ENCODE measurements around the gene ANKRD36. TPM values are rescaled to one million over a fixed set of nuclear protein-coding genes. Genes with fewer than 3 reads are reported as not detected.
A peak's percentile ranks its signal among the peaks of the same experiment; 100 is the strongest.
"Not testable (repeated sequence)": the region's sequence is repeated elsewhere in the genome, so short reads cannot be mapped to it uniquely, and the experiment has no call there.

Gene ANKRD36
- total and polyA plus RNA-seq, 10 of the 15 experiments (the other 5 are each of a cell fraction or from before 2014, with no cell fraction given), result 8.1 to 19.5 (median 13.0) TPM

- peak; percentile 21 to 60 (median 46); a peak in 5 of 6 replicates for TF ChIP-seq CTCF (IDR thresholded peaks at IDR 0.05 in 2 of 3, conservative IDR thresholded peaks at IDR 0.05 in 1 of 3; ENCODE audit: control insufficient read depth in 2 of 3, extremely low read depth in 1 of 3, insufficient read depth in 1 of 3, low read depth in 3 of 3, low read length in 3 of 3)
- TF ChIP-seq POLR2AphosphoS5 (IDR thresholded peaks at IDR 0.05; ENCODE audit: low read length), result peak; percentile 56; the same call in 1 of the 2 replicates
- TF ChIP-seq EGR1 (IDR thresholded peaks at IDR 0.05; ENCODE audit: borderline replicate concordance in 1 of 2, low read depth in 2 of 2, low read length in 2 of 2), result peak in 1 of 2 experiments; percentile 64; a peak in 1 of 3 replicates
- TF ChIP-seq IKZF1 (conservative IDR thresholded peaks at IDR 0.05), result peak; percentile 77
- TF ChIP-seq NKRF (conservative IDR thresholded peaks at IDR 0.05), result peak; percentile 65
- 0 out of 2 replicates have a peak, but pooled peaks have one; percentile 18 for TF ChIP-seq TAF1 (IDR thresholded peaks at IDR 0.05; ENCODE audit: borderline replicate concordance, low read depth, low read length)
- peak; percentile 47; the same call in 1 of the 2 replicates for TF ChIP-seq RB1 (IDR thresholded peaks at IDR 0.05; ENCODE audit: borderline replicate concordance)
- TF ChIP-seq RELA (IDR thresholded peaks at IDR 0.05; ENCODE audit: borderline replicate concordance, partially characterized antibody), result peak; percentile 7
- TF ChIP-seq ZNF592 (IDR thresholded peaks at IDR 0.05), result peak; percentile 79
- TF ChIP-seq DPF2 (IDR thresholded peaks at IDR 0.05), result peak; percentile 84
- peak; percentile 74 for TF ChIP-seq MEF2B (IDR thresholded peaks at IDR 0.05; ENCODE audit: partially characterized antibody, poor library complexity, severe bottlenecking)
Measured at GRCh38 chr2:97113050-97113881, at the start of gene ANKRD36 (continued).

GRCh38 chr2:97066030-97066429 is 46.9 kb upstream of the ANKRD36 start:
- FAIRE-seq; CTCF ChIA-PET; POLR2A ChIA-PET; DNase-seq (ENCODE audit: low read depth, low spot score); H3K9ac ChIP-seq (ENCODE audit: control insufficient read depth, insufficient read depth, low read length); H3K27ac ChIP-seq (ENCODE audit: control insufficient read depth, insufficient read depth); BruUV-seq (replicated peaks); H3K79me2 ChIP-seq (ENCODE audit: control insufficient read depth, insufficient read depth, low read length); intact Hi-C loops (cut with micrococcal nuclease; ENCODE audit: unreplicated experiment); H3K27me3 ChIP-seq (replicated peaks in 1 of 2; ENCODE audit: control insufficient read depth in 2 of 2, insufficient read depth in 2 of 2, low read length in 1 of 2); H3K4me3 ChIP-seq; H2AFZ ChIP-seq (ENCODE audit: control insufficient read depth, low read depth, low read length); H3K4me2 ChIP-seq (ENCODE audit: control insufficient read depth, insufficient read depth); H3K36me3 ChIP-seq (ENCODE audit: control insufficient read depth in 2 of 2, insufficient read depth in 2 of 2, low read length in 1 of 2); H3K4me1 ChIP-seq (ENCODE audit: control insufficient read depth, insufficient read depth, low read length); ATAC-seq; H3K9me3 ChIP-seq (replicated peaks; ENCODE audit: control insufficient read depth, insufficient read depth, low read length); RAD21 ChIA-PET (ENCODE audit: unreplicated experiment); H4K20me1 ChIP-seq (ENCODE audit: control insufficient read depth, insufficient read depth); SMC1A ChIA-PET (ENCODE audit: uncharacterized antibody, unreplicated experiment); in situ Hi-C loops (cut with MboI): not testable (repeated sequence)
- WGBS (ENCODE audit: insufficient coverage, insufficient replicate concordance, low lambda C conversion rate, missing lambda C conversion rate), result 47% methylated on average over 5 of the region's 5 CpGs
